Astrocyte (in vitro differentiated cells and primary cell): ENCODE results near the gene COL19A1. TPM values are rescaled to one million over a fixed set of nuclear protein-coding genes. Genes with fewer than 3 reads are reported as not detected.

ENCODE experiments used
- DNase-seq: peaks from one replicate; pipeline ENCODE4 v3.0.0-alpha.2; 2010; ENCODE audit warnings: low read depth
- FAIRE-seq: peaks from 2 replicates; lab custom pipeline; 2011; peaks lifted over from hg19 to GRCh38; lab: Jason Lieb, UNC
- H2AFZ ChIP-seq: 2 replicates; pipeline ENCODE4 v1.6.0; 2012; ENCODE audit warnings: low read depth, low read length, inconsistent platforms
- H3K27ac ChIP-seq: 2 replicates; pipeline ENCODE4 v1.5.1; 2011; ENCODE audit warnings: low read depth, low read length, inconsistent platforms
- H3K27me3 ChIP-seq: 2 replicates; pipeline ENCODE4 v1.6.0; 2011; ENCODE audit warnings: low read length, inconsistent platforms; ENCODE audit not compliant: insufficient read depth
- H3K36me3 ChIP-seq: 2 replicates; pipeline ENCODE4 v1.5.1; 2011; ENCODE audit warnings: low read length, inconsistent platforms; ENCODE audit not compliant: insufficient read depth
- H3K4me1 ChIP-seq: 2 replicates; pipeline ENCODE4 v1.5.1; 2011; ENCODE audit warnings: low read length, inconsistent platforms; ENCODE audit not compliant: insufficient read depth
- H3K4me2 ChIP-seq: 2 replicates; pipeline ENCODE4 v1.6.0; 2012; ENCODE audit warnings: low read length, inconsistent platforms
- H3K4me3 ChIP-seq: 2 replicates; pipeline ENCODE4 v1.5.1; 2011; ENCODE audit warnings: low read depth, mild to moderate bottlenecking, low read length, inconsistent platforms; ENCODE audit not compliant: insufficient read depth
- H3K79me2 ChIP-seq: 2 replicates; pipeline ENCODE4 v1.6.0; 2012; ENCODE audit warnings: mild to moderate bottlenecking, low read length, inconsistent platforms; ENCODE audit not compliant: insufficient read depth
- H3K9ac ChIP-seq: 2 replicates; pipeline ENCODE4 v1.6.0; 2012; ENCODE audit warnings: mild to moderate bottlenecking, low read length, inconsistent platforms
- H3K9me3 ChIP-seq: 2 replicates; pipeline ENCODE4 v1.5.1; 2012; ENCODE audit warnings: low read depth, mild to moderate bottlenecking, low read length, inconsistent platforms; ENCODE audit not compliant: insufficient read depth
- H4K20me1 ChIP-seq: 2 replicates; pipeline ENCODE4 v1.6.0; 2012; ENCODE audit warnings: low read length, inconsistent platforms; ENCODE audit not compliant: insufficient read depth
- H3K27ac Mint-ChIP-seq: one replicate; pipeline ENCODE4 v1.8.0; 2021; ENCODE audit warnings: mild to moderate bottlenecking, mixed read lengths; ENCODE audit not compliant: unreplicated experiment
- H3K27me3 Mint-ChIP-seq: one replicate; pipeline ENCODE4 v1.8.0; 2021; ENCODE audit warnings: low read depth, mixed read lengths; ENCODE audit not compliant: unreplicated experiment
- H3K36me3 Mint-ChIP-seq: one replicate; pipeline ENCODE4 v1.8.0; 2021; ENCODE audit warnings: low read depth, mixed read lengths; ENCODE audit not compliant: unreplicated experiment
- H3K4me1 Mint-ChIP-seq: one replicate; pipeline ENCODE4 v1.8.0; 2021; ENCODE audit warnings: low read depth, mixed read lengths; ENCODE audit not compliant: unreplicated experiment
- H3K4me3 Mint-ChIP-seq: one replicate; pipeline ENCODE4 v1.8.0; 2021; ENCODE audit warnings: mild to moderate bottlenecking, moderate library complexity, mixed read lengths; ENCODE audit not compliant: unreplicated experiment
- H3K9me3 Mint-ChIP-seq: one replicate; pipeline ENCODE4 v1.8.0; 2021; ENCODE audit warnings: mild to moderate bottlenecking, mixed read lengths; ENCODE audit not compliant: unreplicated experiment
- EZH2 ChIP-seq: IDR thresholded peaks from 2 replicates; pipeline ENCODE4 v1.6.1; 2012; ENCODE audit warnings: mild to moderate bottlenecking, low read length, inconsistent platforms; ENCODE audit not compliant: insufficient read depth
- total RNA-seq: library from RNA; stranded (reverse); gene quantifications from 2 replicates; pipeline ENCODE4 v1.2.1, GENCODE V29; 2021
- TF ChIP-seq, protein P1 (sequence below): IDR thresholded peaks from 2 replicates; pipeline ENCODE4 v1.5.1; 2011; ENCODE audit warnings: low read depth, mild to moderate bottlenecking, inconsistent platforms, low read length, moderate library complexity; ENCODE audit not compliant: insufficient read depth

Gene COL19A1
- total RNA-seq, 1 donor from 2014 or later, result 0.18 TPM

DNA sequence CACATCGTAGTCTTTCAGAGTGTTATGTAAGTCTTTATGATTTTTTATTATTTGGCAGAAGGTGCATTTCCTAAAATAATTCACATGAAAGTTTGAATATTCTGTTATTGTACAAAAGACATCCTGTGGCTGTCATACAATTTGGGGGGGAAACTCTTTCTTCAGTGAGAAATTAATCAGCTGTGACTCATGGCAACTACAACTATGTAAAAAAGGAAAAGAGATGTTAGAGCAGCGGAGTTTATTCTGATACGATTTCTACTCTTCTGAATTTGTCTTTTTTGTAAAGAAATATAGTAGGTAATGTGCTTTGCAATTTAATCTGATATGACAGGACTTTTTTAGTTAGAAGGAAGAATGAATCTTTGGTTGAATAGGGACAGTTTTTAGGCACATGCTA, 14.2 kb downstream of the COL19A1 start:
- no peaks in the 10 kb centered on the region for H3K27me3 ChIP-seq
- DNase-seq, result no peak
- no peaks in the 10 kb centered on the region for H3K36me3 ChIP-seq
- no peak overlapping the region for H3K4me3 ChIP-seq
- no peak overlapping the region for H3K27ac ChIP-seq
- Mint-ChIP-seq H3K9me3 (no peaks in the 10 kb centered on the region), H3K4me3 (no peak overlapping the region), H3K27me3 (no peaks in the 10 kb centered on the region), H3K4me1 (no peaks in the 10 kb centered on the region), H3K27ac (no peak overlapping the region), H3K36me3 (no peaks in the 10 kb centered on the region)
- H3K4me1 ChIP-seq, result no peaks in the 10 kb centered on the region
- FAIRE-seq, result no peak
- no peaks in the 10 kb centered on the region for H3K79me2 ChIP-seq
- no peak overlapping the region for H3K9ac ChIP-seq
- no peaks in the 10 kb centered on the region for H3K9me3 ChIP-seq
- no peak for TF ChIP-seq EZH2
- TF ChIP-seq, protein P1, sequence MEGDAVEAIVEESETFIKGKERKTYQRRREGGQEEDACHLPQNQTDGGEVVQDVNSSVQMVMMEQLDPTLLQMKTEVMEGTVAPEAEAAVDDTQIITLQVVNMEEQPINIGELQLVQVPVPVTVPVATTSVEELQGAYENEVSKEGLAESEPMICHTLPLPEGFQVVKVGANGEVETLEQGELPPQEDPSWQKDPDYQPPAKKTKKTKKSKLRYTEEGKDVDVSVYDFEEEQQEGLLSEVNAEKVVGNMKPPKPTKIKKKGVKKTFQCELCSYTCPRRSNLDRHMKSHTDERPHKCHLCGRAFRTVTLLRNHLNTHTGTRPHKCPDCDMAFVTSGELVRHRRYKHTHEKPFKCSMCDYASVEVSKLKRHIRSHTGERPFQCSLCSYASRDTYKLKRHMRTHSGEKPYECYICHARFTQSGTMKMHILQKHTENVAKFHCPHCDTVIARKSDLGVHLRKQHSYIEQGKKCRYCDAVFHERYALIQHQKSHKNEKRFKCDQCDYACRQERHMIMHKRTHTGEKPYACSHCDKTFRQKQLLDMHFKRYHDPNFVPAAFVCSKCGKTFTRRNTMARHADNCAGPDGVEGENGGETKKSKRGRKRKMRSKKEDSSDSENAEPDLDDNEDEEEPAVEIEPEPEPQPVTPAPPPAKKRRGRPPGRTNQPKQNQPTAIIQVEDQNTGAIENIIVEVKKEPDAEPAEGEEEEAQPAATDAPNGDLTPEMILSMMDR, result no peak
- no peaks in the 10 kb centered on the region for H4K20me1 ChIP-seq
- no peak overlapping the region for H2AFZ ChIP-seq
- no peak overlapping the region for H3K4me2 ChIP-seq

DNA sequence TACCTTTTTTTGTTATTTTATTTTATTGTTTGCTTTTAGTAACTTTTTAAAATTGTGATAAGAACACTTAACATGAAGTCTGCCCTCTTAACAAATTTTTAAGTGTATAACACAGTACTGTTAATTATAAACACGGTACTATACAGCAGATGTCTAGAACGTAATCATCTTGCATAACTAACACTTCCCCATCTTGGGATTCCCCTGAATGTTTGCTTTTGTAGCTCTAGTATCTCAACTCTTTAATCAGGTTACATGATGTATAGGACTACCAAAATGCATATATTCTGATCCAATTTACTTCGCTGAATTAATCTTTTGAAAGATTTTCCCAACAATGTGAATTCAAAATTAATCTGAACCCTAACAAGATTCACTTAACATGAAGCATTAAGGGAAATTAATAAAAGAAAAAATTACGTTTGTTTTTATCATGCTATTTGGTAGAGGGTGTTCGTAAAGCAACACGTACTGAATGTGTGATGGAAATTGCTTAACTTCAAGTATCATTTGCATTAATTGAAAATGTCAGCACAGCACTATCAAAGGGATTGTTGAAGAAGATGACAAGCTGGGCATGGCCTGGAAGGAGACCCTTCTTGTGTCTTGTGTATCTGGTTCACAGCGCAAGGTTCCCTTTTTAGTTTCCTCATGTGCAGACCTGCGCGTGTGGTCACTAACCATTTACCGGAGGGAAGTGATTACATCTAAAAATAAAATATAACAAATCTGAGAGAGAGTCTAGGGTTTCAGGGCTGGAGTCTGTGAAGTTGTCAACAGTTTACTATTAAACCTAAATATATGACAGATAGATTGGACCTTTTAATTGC, 15.2 kb downstream of the COL19A1 start:
- FAIRE-seq, result no peak
- H3K9me3 ChIP-seq, result no peaks in the 10 kb centered on the region
- no peaks in the 10 kb centered on the region for H3K4me1 Mint-ChIP-seq
- no peaks in the 10 kb centered on the region for H3K27me3 ChIP-seq
- no peaks in the 10 kb centered on the region for H3K36me3 Mint-ChIP-seq
- no peaks in the 10 kb centered on the region for H3K4me1 ChIP-seq
- TF ChIP-seq, protein P1, result no peak
- no peak for TF ChIP-seq EZH2
- H3K9me3 Mint-ChIP-seq, result no peaks in the 10 kb centered on the region
- no peaks in the 10 kb centered on the region for H3K27me3 Mint-ChIP-seq
- no peak overlapping the region for H3K27ac ChIP-seq
- no peaks in the 10 kb centered on the region for H4K20me1 ChIP-seq
- no peak overlapping the region for H2AFZ ChIP-seq
- no peak for DNase-seq
- no peak overlapping the region for H3K9ac ChIP-seq
- no peak overlapping the region for H3K4me3 ChIP-seq
- H3K36me3 ChIP-seq, result no peaks in the 10 kb centered on the region
- H3K4me2 ChIP-seq, result no peak overlapping the region
- no peaks in the 10 kb centered on the region for H3K79me2 ChIP-seq
- H3K4me3 Mint-ChIP-seq, result no peak overlapping the region
- H3K27ac Mint-ChIP-seq, result no peak overlapping the region

DNA sequence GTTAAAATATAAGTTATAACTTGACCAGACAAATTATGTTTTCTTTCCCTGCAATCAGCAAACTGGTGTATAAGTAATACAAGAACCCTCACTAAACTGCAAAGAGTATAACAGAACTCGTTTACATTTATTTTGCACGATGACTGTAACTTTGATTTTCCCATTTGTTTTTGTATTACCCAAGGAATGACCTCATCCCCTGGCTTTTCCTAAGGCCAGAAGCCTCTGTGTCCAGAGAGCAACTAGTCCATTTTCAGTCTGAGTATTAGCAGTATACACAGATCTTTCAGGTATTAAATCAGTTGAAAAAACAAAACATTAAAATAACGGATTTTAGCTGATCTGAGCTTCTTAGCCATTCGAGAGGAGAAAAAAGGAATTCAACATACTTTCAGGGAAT, 17.2 kb downstream of the COL19A1 start:
- no peak for FAIRE-seq
- Histone ChIP-seq H3K79me2 (no peaks in the 10 kb centered on the region), H3K4me3 (no peak overlapping the region), H3K9ac (no peak overlapping the region), H3K27ac (no peak overlapping the region), H3K36me3 (no peaks in the 10 kb centered on the region), H2AFZ (no peak overlapping the region), H3K27me3 (no peaks in the 10 kb centered on the region), H3K4me1 (no peaks in the 10 kb centered on the region), H3K4me2 (no peak overlapping the region), H4K20me1 (no peaks in the 10 kb centered on the region), H3K9me3 (no peaks in the 10 kb centered on the region)
- no peaks in the 10 kb centered on the region for H3K27me3 Mint-ChIP-seq
- H3K4me1 Mint-ChIP-seq, result no peaks in the 10 kb centered on the region
- H3K9me3 Mint-ChIP-seq, result no peaks in the 10 kb centered on the region
- TF ChIP-seq EZH2, result no peak
- TF ChIP-seq, protein P1, result no peak
- H3K36me3 Mint-ChIP-seq, result no peaks in the 10 kb centered on the region
- no peak overlapping the region for H3K27ac Mint-ChIP-seq
- no peak for DNase-seq
- H3K4me3 Mint-ChIP-seq, result no peak overlapping the region
